Stimulated activated CD8-positive, alpha-beta memory T cell treated with anti-CD3 and anti-CD28 coated beads, Interleukin-7, amount 100 ng/mL, for 4 hours (primary cell): Measurements from ENCODE around the gene MSANTD4.
"Not testable (repeated sequence)": the region's sequence is repeated elsewhere in the genome, so short reads cannot be mapped to it uniquely, and the experiment has no call there.

Source experiments
- DNase-seq, 2 donors: peaks; one replicate each; pipeline ENCODE4 v3.0.0-alpha.2; 2020; ENCODE audit warnings: low read depth in 2 of 2

MSANTD4 gene

GRCh38 chr11:106014035-106014434 lies 8.0 kb downstream of the MSANTD4 start:
- no peak for DNase-seq

- DNase-seq: no peak
Measured at GRCh38 chr11:106012744-106013143, 9.3 kb downstream of the MSANTD4 start.

- no peak for DNase-seq
Measured at GRCh38 chr11:106011481-106011880, 10.6 kb downstream of the MSANTD4 start.

- not testable (repeated sequence) for DNase-seq
Measured at GRCh38 chr11:106003094-106003493, 18.9 kb downstream of the MSANTD4 start.

GRCh38 chr11:106001304-106002012 lies 20.6 kb downstream of the MSANTD4 start:
- DNase-seq: no peak

- no peak for DNase-seq
Measured at GRCh38 chr11:105991888-105992287, 30.2 kb downstream of the MSANTD4 start.

GRCh38 chr11:105989124-105989523 lies 32.9 kb downstream of the MSANTD4 start:
- DNase-seq: no peak

GRCh38 chr11:105988197-105988596 lies 33.8 kb downstream of the MSANTD4 start:
- no peak for DNase-seq

GRCh38 chr11:105986554-105986953 lies 35.5 kb downstream of the MSANTD4 start:
- no peak for DNase-seq

GRCh38 chr11:105979997-105980703 lies 41.9 kb downstream of the MSANTD4 start:
- no peak for DNase-seq

- no peak for DNase-seq
Measured at GRCh38 chr11:105975128-105975527, 46.9 kb downstream of the MSANTD4 start.

GRCh38 chr11:105969756-105970155 lies 52.3 kb downstream of the MSANTD4 start:
- no peak for DNase-seq

GRCh38 chr11:105968021-105968697 lies 53.9 kb downstream of the MSANTD4 start:
- no peak for DNase-seq

- no peak for DNase-seq
Measured at GRCh38 chr11:105960252-105961245, 61.5 kb downstream of the MSANTD4 start.
